ENCODE measurements around the gene MEGF8. TPM values are rescaled to one million over a fixed set of nuclear protein-coding genes. Genes with fewer than 3 reads are reported as not detected.

Gene MEGF8
- total and polyA plus RNA-seq, 2 of the 8 experiments (the other 6 are each of a cell fraction or from before 2014, with no cell fraction given), result 13.0 to 23.7 TPM

- WGBS, 2 experiments (ENCODE audit: extremely low coverage in 1 of 2, insufficient coverage in 1 of 2, insufficient read length in 1 of 2, insufficient replicate concordance in 2 of 2, low coverage in 1 of 2, low lambda C conversion rate in 2 of 2, missing lambda C conversion rate in 1 of 2), result 88% methylated on average over 6 of the region's 6 CpGs; no CpG with 5 or more reads in 1 of the 2 experiments
- H3K27ac ChIP-seq (ENCODE audit: low read depth, low read length), result no peak overlapping the region
- no peak overlapping the region for H2AFZ ChIP-seq (ENCODE audit: low read length)
- no peak overlapping the region for H4K91ac ChIP-seq (replicated peaks; ENCODE audit: insufficient read length, low read length)
- no peak overlapping the region for H3K23ac ChIP-seq (ENCODE audit: insufficient read length)
- H2BK12ac ChIP-seq (ENCODE audit: low read depth, low read length), result no peak overlapping the region
- H3K4me3 ChIP-seq (ENCODE audit: extremely low read depth in 1 of 4, insufficient read depth in 2 of 4, low read depth in 3 of 4, low read length in 4 of 4), result no peak overlapping the region
- H3K4ac ChIP-seq (replicated peaks; ENCODE audit: insufficient read length, low read depth, low read length), result no peak overlapping the region
- H3K9ac ChIP-seq (replicated peaks in 1 of 4; ENCODE audit: extremely low read depth in 1 of 4, low read depth in 3 of 4, low read length in 3 of 4), result no peak overlapping the region
- no peak overlapping the region for H3K18ac ChIP-seq (ENCODE audit: extremely low read depth, low read length)
- no peaks in the 10 kb centered on the region for H3K4me1 ChIP-seq (replicated peaks in 1 of 4; ENCODE audit: control insufficient read depth in 3 of 4, insufficient read depth in 4 of 4, low read length in 3 of 4)
- H3K27me3 ChIP-seq (replicated peaks in 1 of 4; ENCODE audit: control insufficient read depth in 3 of 4, extremely low read depth in 1 of 4, insufficient read depth in 3 of 4, low read length in 3 of 4), result no peaks in the 10 kb centered on the region
- peaks cover 0 to 6% (median 0%) of the 10 kb centered on the region in 4 experiments; a peak in 1 of 8 replicates for H3K36me3 ChIP-seq (ENCODE audit: control insufficient read depth in 2 of 4, insufficient read depth in 4 of 4, low read length in 3 of 4)
- POLR2A ChIA-PET (ENCODE audit: partially characterized antibody), result interaction anchor here (1.9 kb wide), 1 partner anchor 9 kb away, joined by 5 read pairs; no protein-coding TSS in a partner anchor
- H2BK15ac ChIP-seq (ENCODE audit: low read length), result no peak overlapping the region
- H3K4me2 ChIP-seq (ENCODE audit: insufficient read depth in 1 of 2, low read depth in 2 of 2, low read length in 2 of 2), result no peak overlapping the region
- H3K79me2 ChIP-seq (ENCODE audit: control insufficient read depth in 1 of 2, insufficient read depth in 2 of 2, low read length in 2 of 2), result no peaks in the 10 kb centered on the region
- H2BK120ac ChIP-seq (replicated peaks; ENCODE audit: low read depth, low read length), result no peak overlapping the region
- H4K8ac ChIP-seq (ENCODE audit: extremely low read depth, insufficient read depth, low read length), result no peak overlapping the region
- H3K9me3 ChIP-seq (ENCODE audit: insufficient read depth in 2 of 2, low read depth in 1 of 2, low read length in 1 of 2), result no peaks in the 10 kb centered on the region
- H4K20me1 ChIP-seq (replicated peaks in 1 of 2; ENCODE audit: control insufficient read depth in 1 of 2, insufficient read depth in 2 of 2, low read length in 2 of 2), result no peaks in the 10 kb centered on the region
- no peaks in the 10 kb centered on the region for H3K23me2 ChIP-seq (ENCODE audit: low read depth, low read length)
- no peak overlapping the region for H2BK20ac ChIP-seq (ENCODE audit: low read length)
- DNase-seq (ENCODE audit: low read depth in 1 of 2, low spot score in 2 of 2) (no peak), FAIRE-seq (no peak)
- no peaks in the 10 kb centered on the region for H3K79me1 ChIP-seq (ENCODE audit: low read depth, low read length)
- H3K14ac ChIP-seq (ENCODE audit: insufficient read length), result no peak overlapping the region
- H4K5ac ChIP-seq (ENCODE audit: insufficient read length, low read depth, low read length), result no peak overlapping the region
- no peak overlapping the region for H2AK5ac ChIP-seq (ENCODE audit: low read depth, low read length)
- H2BK5ac ChIP-seq (ENCODE audit: low read depth, low read length), result no peak overlapping the region
- CTCF ChIA-PET (ENCODE audit: partially characterized antibody), result interaction anchor here (1.0 to 6.1 kb wide), 7 partner anchors 9 to 66 kb away, joined by 3 to 90 read pairs (median 4); no protein-coding TSS in a partner anchor
- no peak overlapping the region for H3K56ac ChIP-seq (replicated peaks; ENCODE audit: insufficient read length, low read depth, low read length)
- TF ChIP-seq, protein P1, sequence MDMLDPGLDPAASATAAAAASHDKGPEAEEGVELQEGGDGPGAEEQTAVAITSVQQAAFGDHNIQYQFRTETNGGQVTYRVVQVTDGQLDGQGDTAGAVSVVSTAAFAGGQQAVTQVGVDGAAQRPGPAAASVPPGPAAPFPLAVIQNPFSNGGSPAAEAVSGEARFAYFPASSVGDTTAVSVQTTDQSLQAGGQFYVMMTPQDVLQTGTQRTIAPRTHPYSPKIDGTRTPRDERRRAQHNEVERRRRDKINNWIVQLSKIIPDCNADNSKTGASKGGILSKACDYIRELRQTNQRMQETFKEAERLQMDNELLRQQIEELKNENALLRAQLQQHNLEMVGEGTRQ (IDR thresholded peaks at IDR 0.05; ENCODE audit: low read length), result no peak
- TF ChIP-seq SRF (IDR thresholded peaks at IDR 0.05; ENCODE audit: low read depth, low read length) (no peak), GABPA (IDR thresholded peaks at IDR 0.05; ENCODE audit: borderline replicate concordance, insufficient read depth, low read length) (no peak), NANOG (IDR thresholded peaks at IDR 0.05; ENCODE audit: insufficient read depth, low read depth, low read length, poor library complexity, severe bottlenecking) (no peak), CEBPB (IDR thresholded peaks at IDR 0.05; ENCODE audit: low read depth, low read length) (no peak), YY1 (IDR thresholded peaks at IDR 0.05; ENCODE audit: low read depth, low read length) (no peak), SUZ12 (IDR thresholded peaks at IDR 0.05; ENCODE audit: low read length) (no peak)
Measured at GRCh38 chr19:42345191-42345812, 19.9 kb downstream of the MEGF8 start.
